ENCODE measurements around the gene GPX2.

DNA sequence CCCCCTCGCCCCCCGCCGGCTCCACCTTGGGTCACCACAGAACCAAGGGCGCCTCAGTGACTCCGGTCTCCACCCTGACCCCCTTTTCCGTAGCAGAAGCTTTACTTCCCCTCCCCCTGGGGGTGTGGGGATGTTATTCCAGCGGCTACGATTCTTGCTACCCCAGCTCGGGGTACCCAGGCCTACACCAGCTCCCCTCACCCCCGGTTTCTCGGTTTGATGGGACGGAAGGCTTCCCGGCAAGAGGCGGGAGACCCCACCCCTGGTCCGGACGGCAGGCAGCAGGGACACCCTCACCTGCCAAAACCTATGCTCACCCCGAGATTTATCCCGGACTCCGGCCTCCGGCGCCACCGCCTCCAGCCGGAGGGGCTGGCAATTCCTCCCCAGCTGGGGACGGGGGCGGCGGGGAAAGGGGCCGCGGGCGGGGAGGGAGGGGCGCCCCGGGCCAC is 29.0 kb upstream of the GPX2 start:
- no peak for TF ChIP-seq POLR2A (IDR thresholded peaks at IDR 0.05)
- TF ChIP-seq, protein P1, sequence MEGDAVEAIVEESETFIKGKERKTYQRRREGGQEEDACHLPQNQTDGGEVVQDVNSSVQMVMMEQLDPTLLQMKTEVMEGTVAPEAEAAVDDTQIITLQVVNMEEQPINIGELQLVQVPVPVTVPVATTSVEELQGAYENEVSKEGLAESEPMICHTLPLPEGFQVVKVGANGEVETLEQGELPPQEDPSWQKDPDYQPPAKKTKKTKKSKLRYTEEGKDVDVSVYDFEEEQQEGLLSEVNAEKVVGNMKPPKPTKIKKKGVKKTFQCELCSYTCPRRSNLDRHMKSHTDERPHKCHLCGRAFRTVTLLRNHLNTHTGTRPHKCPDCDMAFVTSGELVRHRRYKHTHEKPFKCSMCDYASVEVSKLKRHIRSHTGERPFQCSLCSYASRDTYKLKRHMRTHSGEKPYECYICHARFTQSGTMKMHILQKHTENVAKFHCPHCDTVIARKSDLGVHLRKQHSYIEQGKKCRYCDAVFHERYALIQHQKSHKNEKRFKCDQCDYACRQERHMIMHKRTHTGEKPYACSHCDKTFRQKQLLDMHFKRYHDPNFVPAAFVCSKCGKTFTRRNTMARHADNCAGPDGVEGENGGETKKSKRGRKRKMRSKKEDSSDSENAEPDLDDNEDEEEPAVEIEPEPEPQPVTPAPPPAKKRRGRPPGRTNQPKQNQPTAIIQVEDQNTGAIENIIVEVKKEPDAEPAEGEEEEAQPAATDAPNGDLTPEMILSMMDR (IDR thresholded peaks at IDR 0.05), result no peak

Data from Peyer's patch (tissue), 4 donors.